SK-N-SH (cell line): ENCODE data around the gene USP46.

ENCODE experiments used
- CHD2 ChIP-seq: fragments of 150-350 bp; IDR thresholded peaks from 2 replicates; pipeline ENCODE4 v1.6.1; 2018; ENCODE audit warnings: low read length; ENCODE audit not compliant: partially characterized antibody
- CTCF ChIP-seq: fragments of 200-600 bp; sonication (generic); IDR thresholded peaks from 2 replicates; pipeline ENCODE4 v1.6.1; 2017; ENCODE audit warnings: antibody characterized with exemption, mild to moderate bottlenecking, moderate library complexity
- EP300 ChIP-seq, 2 experiments: IDR thresholded peaks; 2 replicates each; pipeline versions ENCODE4 v1.4.0 to v1.6.1; 2012; ENCODE audit warnings: borderline replicate concordance in 1 of 2, low read depth in 1 of 2, low read length in 1 of 2
- MXI1 ChIP-seq: IDR thresholded peaks from 2 replicates; pipeline ENCODE4 v1.6.1; 2012; ENCODE audit warnings: mild to moderate bottlenecking, low read depth, low read length, improper control_type of control experiment
- POLR2AphosphoS5 ChIP-seq: IDR thresholded peaks from 2 replicates; pipeline ENCODE4 v1.6.1; 2012; ENCODE audit warnings: low read depth, low read length
- USF2 ChIP-seq: fragments of 150-350 bp; IDR thresholded peaks from 2 replicates; pipeline ENCODE4 v1.6.1; 2017; ENCODE audit warnings: antibody characterized with exemption, low read length, low read depth, borderline replicate concordance
- YY1 ChIP-seq: IDR thresholded peaks from 2 replicates; pipeline ENCODE4 v1.4.0; 2012; ENCODE audit warnings: low read depth, mild to moderate bottlenecking

GRCh38 chr4:52657292-52657617, 1.8 kb downstream of the USP46 start:
- TF ChIP-seq CTCF, result no peak
- no peak for TF ChIP-seq POLR2AphosphoS5
- no peak for TF ChIP-seq YY1
- no peak for TF ChIP-seq MXI1
- no peak for TF ChIP-seq USF2
- TF ChIP-seq CHD2, result no peak
- no peak for TF ChIP-seq EP300 (IDR thresholded peaks at IDR 0.05; ENCODE audit: borderline replicate concordance in 1 of 2, low read depth in 1 of 2, low read length in 1 of 2)
